HepG2 (cell line): Measurements from ENCODE around the gene NXPH4. TPM values are rescaled to one million over a fixed set of nuclear protein-coding genes. Genes with fewer than 3 reads are reported as not detected.

Source experiments
- AGO1 ChIP-seq: fragments of 200-400 bp; formaldehyde crosslinking; IDR thresholded peaks from 2 replicates; pipeline ENCODE4 v1.6.1; 2017; ENCODE audit warnings: mild to moderate bottlenecking, low read depth, low read length, moderate library complexity; ENCODE audit not compliant: poor library complexity, severe bottlenecking
- ARID4A ChIP-seq: sonication (generic); formaldehyde crosslinking; IDR thresholded peaks from 2 replicates; pipeline ENCODE4 v1.5.0; 2020; ENCODE audit warnings: mild to moderate bottlenecking, missing genetic modification reagents, borderline replicate concordance
- BRD4 ChIP-seq: sonication (generic); formaldehyde crosslinking; IDR thresholded peaks from 2 replicates; pipeline ENCODE4 v1.4.0; 2020; ENCODE audit warnings: missing genetic modification reagents
- CCDC6 ChIP-seq: sonication (generic); formaldehyde crosslinking; IDR thresholded peaks from 2 replicates; pipeline ENCODE4 v1.8.1; 2022; ENCODE audit warnings: mild to moderate bottlenecking, missing genetic modification reagents, moderate library complexity
- DZIP1 ChIP-seq: sonication (generic); formaldehyde crosslinking; IDR thresholded peaks from 2 replicates; pipeline ENCODE4 v1.5.0; 2020; ENCODE audit warnings: mild to moderate bottlenecking, missing genetic modification reagents
- HOXA7 ChIP-seq: sonication (generic); formaldehyde crosslinking; IDR thresholded peaks from 2 replicates; pipeline ENCODE4 v1.8.1; 2022; ENCODE audit warnings: mild to moderate bottlenecking, missing genetic modification reagents, moderate library complexity
- NCOA2 ChIP-seq: sonication (generic); formaldehyde crosslinking; IDR thresholded peaks from 2 replicates; pipeline ENCODE4 v1.8.0; 2022; ENCODE audit warnings: inconsistent platforms
- TBX3 ChIP-seq: fragments of 450-650 bp; IDR thresholded peaks from 2 replicates; pipeline ENCODE4 v1.6.1; 2017; ENCODE audit warnings: antibody characterized with exemption, mild to moderate bottlenecking, inconsistent platforms, borderline replicate concordance
- ZNF562 ChIP-seq: sonication (generic); formaldehyde crosslinking; IDR thresholded peaks from 2 replicates; pipeline ENCODE4 v1.8.0; 2022; ENCODE audit warnings: missing genetic modification reagents, borderline replicate concordance
- polyA plus RNA-seq, 8 experiments: library from polyadenylated mRNA; depleted of rRNA in 3 of 8; stranded (reverse) in 7 of 8; unstranded in 1 of 8; fragments of >200 nt; fragmentation: Illumina TruSeq in 4 of 8; extraction: Trizol in 4 of 8; gene quantifications; 2 replicates each; pipeline versions ENCODE4 v1.2.1 to v1.2.3, GENCODE V29; 2011 to 2016; ENCODE audit warnings: low read depth in 4 of 8, missing spikeins in 1 of 8, mixed read lengths in 1 of 8; ENCODE audit not compliant: insufficient read depth in 1 of 8
- total RNA-seq, 5 experiments: library from RNA; depleted of rRNA; stranded (reverse); fragments of >200 nt; fragmentation: Illumina TruSeq; extraction: Trizol; gene quantifications; 2 replicates each; pipeline ENCODE4 v1.2.3, GENCODE V29; 2016; ENCODE audit warnings: low read depth in 1 of 5
- TF ChIP-seq, protein P1 (sequence below): sonication (generic); formaldehyde crosslinking; IDR thresholded peaks from 2 replicates; pipeline ENCODE4 v1.5.1; 2020; ENCODE audit warnings: mild to moderate bottlenecking, missing genetic modification reagents, borderline replicate concordance
- TF ChIP-seq, protein P2 (sequence below): sonication (generic); formaldehyde crosslinking; IDR thresholded peaks from 2 replicates; pipeline ENCODE4 v1.9.0; 2021; ENCODE audit warnings: missing genetic modification reagents, borderline replicate concordance

The NXPH4 gene
- total and polyA plus RNA-seq, 2 of the 13 experiments (the other 11 are each of a cell fraction or from before 2014, with no cell fraction given), result 0.13 TPM; not detected in 1

- TF ChIP-seq, protein P1, sequence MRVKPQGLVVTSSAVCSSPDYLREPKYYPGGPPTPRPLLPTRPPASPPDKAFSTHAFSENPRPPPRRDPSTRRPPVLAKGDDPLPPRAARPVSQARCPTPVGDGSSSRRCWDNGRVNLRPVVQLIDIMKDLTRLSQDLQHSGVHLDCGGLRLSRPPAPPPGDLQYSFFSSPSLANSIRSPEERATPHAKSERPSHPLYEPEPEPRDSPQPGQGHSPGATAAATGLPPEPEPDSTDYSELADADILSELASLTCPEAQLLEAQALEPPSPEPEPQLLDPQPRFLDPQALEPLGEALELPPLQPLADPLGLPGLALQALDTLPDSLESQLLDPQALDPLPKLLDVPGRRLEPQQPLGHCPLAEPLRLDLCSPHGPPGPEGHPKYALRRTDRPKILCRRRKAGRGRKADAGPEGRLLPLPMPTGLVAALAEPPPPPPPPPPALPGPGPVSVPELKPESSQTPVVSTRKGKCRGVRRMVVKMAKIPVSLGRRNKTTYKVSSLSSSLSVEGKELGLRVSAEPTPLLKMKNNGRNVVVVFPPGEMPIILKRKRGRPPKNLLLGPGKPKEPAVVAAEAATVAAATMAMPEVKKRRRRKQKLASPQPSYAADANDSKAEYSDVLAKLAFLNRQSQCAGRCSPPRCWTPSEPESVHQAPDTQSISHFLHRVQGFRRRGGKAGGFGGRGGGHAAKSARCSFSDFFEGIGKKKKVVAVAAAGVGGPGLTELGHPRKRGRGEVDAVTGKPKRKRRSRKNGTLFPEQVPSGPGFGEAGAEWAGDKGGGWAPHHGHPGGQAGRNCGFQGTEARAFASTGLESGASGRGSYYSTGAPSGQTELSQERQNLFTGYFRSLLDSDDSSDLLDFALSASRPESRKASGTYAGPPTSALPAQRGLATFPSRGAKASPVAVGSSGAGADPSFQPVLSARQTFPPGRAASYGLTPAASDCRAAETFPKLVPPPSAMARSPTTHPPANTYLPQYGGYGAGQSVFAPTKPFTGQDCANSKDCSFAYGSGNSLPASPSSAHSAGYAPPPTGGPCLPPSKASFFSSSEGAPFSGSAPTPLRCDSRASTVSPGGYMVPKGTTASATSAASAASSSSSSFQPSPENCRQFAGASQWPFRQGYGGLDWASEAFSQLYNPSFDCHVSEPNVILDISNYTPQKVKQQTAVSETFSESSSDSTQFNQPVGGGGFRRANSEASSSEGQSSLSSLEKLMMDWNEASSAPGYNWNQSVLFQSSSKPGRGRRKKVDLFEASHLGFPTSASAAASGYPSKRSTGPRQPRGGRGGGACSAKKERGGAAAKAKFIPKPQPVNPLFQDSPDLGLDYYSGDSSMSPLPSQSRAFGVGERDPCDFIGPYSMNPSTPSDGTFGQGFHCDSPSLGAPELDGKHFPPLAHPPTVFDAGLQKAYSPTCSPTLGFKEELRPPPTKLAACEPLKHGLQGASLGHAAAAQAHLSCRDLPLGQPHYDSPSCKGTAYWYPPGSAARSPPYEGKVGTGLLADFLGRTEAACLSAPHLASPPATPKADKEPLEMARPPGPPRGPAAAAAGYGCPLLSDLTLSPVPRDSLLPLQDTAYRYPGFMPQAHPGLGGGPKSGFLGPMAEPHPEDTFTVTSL (CRISPR knock-in tag), result no peak
- no peak for TF ChIP-seq TBX3
- TF ChIP-seq, protein P2, sequence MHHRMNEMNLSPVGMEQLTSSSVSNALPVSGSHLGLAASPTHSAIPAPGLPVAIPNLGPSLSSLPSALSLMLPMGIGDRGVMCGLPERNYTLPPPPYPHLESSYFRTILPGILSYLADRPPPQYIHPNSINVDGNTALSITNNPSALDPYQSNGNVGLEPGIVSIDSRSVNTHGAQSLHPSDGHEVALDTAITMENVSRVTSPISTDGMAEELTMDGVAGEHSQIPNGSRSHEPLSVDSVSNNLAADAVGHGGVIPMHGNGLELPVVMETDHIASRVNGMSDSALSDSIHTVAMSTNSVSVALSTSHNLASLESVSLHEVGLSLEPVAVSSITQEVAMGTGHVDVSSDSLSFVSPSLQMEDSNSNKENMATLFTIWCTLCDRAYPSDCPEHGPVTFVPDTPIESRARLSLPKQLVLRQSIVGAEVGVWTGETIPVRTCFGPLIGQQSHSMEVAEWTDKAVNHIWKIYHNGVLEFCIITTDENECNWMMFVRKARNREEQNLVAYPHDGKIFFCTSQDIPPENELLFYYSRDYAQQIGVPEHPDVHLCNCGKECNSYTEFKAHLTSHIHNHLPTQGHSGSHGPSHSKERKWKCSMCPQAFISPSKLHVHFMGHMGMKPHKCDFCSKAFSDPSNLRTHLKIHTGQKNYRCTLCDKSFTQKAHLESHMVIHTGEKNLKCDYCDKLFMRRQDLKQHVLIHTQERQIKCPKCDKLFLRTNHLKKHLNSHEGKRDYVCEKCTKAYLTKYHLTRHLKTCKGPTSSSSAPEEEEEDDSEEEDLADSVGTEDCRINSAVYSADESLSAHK, result no peak
- TF ChIP-seq BRD4 (CRISPR knock-in tag), result no peak
- peak; percentile 56; the same call in 1 of the 2 replicates for TF ChIP-seq ARID4A
- TF ChIP-seq NCOA2 (CRISPR knock-in tag), result no peak
- no peak for TF ChIP-seq HOXA7 (CRISPR knock-in tag)
- TF ChIP-seq CCDC6 (CRISPR knock-in tag), result no peak
- TF ChIP-seq ZNF562 (CRISPR knock-in tag), result no peak
- no peak for TF ChIP-seq DZIP1
- no peak for TF ChIP-seq AGO1
These were observed 23.7 kb downstream of the NXPH4 start (continued) for GRCh38 chr12:57240066-57240921.
